Chondrocyte (in vitro differentiated cells): ENCODE data around the gene IDS. TPM values are rescaled to one million over a fixed set of nuclear protein-coding genes. Genes with fewer than 3 reads are reported as not detected.

ENCODE experiments used
- DNase-seq: peaks from one replicate; pipeline ENCODE4 v3.0.0; 2021; ENCODE audit warnings: mixed read lengths, low spot score
- H3K27ac Mint-ChIP-seq: one replicate; pipeline ENCODE4 v1.8.0; 2021; ENCODE audit warnings: mild to moderate bottlenecking, moderate library complexity, mixed read lengths; ENCODE audit not compliant: unreplicated experiment
- H3K27me3 Mint-ChIP-seq: 2 replicates; pipeline ENCODE4 v1.8.0; 2021; ENCODE audit warnings: low read depth, mixed read lengths
- H3K36me3 Mint-ChIP-seq: 2 replicates; pipeline ENCODE4 v1.8.0; 2021; ENCODE audit warnings: low read depth, mixed read lengths
- H3K4me1 Mint-ChIP-seq: 2 replicates; pipeline ENCODE4 v1.8.0; 2021; ENCODE audit warnings: low read depth, mild to moderate bottlenecking, mixed read lengths
- H3K4me3 Mint-ChIP-seq: one replicate; pipeline ENCODE4 v1.8.0; 2021; ENCODE audit warnings: mild to moderate bottlenecking, moderate library complexity, mixed read lengths; ENCODE audit not compliant: unreplicated experiment
- H3K9me3 Mint-ChIP-seq: 2 replicates; pipeline ENCODE4 v1.8.0; 2021; ENCODE audit warnings: low read depth, mixed read lengths
- total RNA-seq: library from RNA; stranded (reverse); gene quantifications from 3 replicates; pipeline ENCODE4 v1.2.1, GENCODE V29; 2021
- TF ChIP-seq, protein P1 (sequence below): fragments of 200-600 bp; sonication (generic); IDR thresholded peaks from 2 replicates; pipeline ENCODE4 v1.5.0; 2021; ENCODE audit warnings: antibody characterized with exemption, mild to moderate bottlenecking, moderate library complexity

IDS gene
- total RNA-seq, 1 donor from 2014 or later: 94.1 TPM

GRCh38 chrX:149497626-149498025 lies 7.5 kb downstream of the IDS start:
- DNase-seq: no peak
- Mint-ChIP-seq H3K36me3 (peaks cover 16% of the 10 kb centered on the region), H3K27me3 (no peaks in the 10 kb centered on the region), H3K9me3 (peaks cover 3% of the 10 kb centered on the region), H3K4me1 (peaks cover 23% of the 10 kb centered on the region), H3K4me3 (no peak overlapping the region), H3K27ac (no peak overlapping the region)
- TF ChIP-seq, protein P1, sequence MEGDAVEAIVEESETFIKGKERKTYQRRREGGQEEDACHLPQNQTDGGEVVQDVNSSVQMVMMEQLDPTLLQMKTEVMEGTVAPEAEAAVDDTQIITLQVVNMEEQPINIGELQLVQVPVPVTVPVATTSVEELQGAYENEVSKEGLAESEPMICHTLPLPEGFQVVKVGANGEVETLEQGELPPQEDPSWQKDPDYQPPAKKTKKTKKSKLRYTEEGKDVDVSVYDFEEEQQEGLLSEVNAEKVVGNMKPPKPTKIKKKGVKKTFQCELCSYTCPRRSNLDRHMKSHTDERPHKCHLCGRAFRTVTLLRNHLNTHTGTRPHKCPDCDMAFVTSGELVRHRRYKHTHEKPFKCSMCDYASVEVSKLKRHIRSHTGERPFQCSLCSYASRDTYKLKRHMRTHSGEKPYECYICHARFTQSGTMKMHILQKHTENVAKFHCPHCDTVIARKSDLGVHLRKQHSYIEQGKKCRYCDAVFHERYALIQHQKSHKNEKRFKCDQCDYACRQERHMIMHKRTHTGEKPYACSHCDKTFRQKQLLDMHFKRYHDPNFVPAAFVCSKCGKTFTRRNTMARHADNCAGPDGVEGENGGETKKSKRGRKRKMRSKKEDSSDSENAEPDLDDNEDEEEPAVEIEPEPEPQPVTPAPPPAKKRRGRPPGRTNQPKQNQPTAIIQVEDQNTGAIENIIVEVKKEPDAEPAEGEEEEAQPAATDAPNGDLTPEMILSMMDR: no peak

DNA sequence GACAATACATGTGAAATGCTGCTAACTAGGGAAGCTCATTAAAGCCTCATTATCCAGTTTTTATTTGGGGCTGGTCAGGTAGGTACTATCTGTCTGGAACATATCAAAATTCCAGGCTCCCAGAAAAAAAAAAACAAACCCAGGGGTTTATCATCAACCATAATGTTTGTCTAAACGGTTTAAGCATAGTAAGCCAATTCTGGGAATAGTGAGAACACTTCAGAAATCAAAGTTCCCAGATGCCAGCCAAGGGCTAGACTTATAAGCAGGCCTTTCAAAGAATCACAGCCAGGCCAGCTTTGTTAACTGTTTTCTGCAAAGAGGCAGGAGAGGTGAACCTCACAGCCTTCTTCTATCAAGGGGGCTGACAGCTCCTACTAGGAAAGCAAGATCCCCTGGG lies 8.1 kb downstream of the IDS start:
- Mint-ChIP-seq H3K4me3 (no peak overlapping the region), H3K4me1 (peaks cover 23% of the 10 kb centered on the region), H3K36me3 (peaks cover 16% of the 10 kb centered on the region), H3K27ac (peak overlapping the region; percentile 83), H3K9me3 (peaks cover 3% of the 10 kb centered on the region), H3K27me3 (no peaks in the 10 kb centered on the region)
- TF ChIP-seq, protein P1: no peak
- no peak for DNase-seq

DNA sequence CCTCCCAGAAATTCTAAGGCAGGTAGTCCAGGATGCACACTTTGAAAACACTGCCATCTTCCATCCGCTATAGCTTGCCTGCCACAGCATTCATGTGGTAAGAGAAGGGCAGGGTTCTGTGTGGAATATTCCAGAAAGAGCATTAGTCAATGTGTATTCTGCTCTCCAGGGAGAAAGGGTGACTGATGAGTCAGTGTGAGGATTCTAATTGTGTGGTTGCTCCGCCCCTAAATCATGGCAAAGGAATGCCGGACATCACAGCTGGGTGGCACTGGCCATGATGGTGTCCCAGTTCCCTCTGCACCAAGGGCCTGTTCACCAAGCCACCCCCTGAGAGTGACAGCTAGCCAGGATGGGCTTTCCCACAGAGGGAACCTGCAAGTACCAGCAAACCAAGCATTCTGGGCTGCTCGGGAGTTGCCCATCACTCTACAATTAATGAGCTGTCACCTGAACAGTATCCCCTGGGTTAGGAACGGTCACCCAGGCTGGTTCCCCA lies 9.5 kb downstream of the IDS start:
- no peaks in the 10 kb centered on the region for H3K27me3 Mint-ChIP-seq
- H3K27ac Mint-ChIP-seq: peak overlapping the region; percentile 81
- TF ChIP-seq, protein P1: no peak
- DNase-seq: no peak
- peaks cover 23% of the 10 kb centered on the region for H3K4me1 Mint-ChIP-seq
- H3K9me3 Mint-ChIP-seq: peaks cover 3% of the 10 kb centered on the region
- peaks cover 17% of the 10 kb centered on the region for H3K36me3 Mint-ChIP-seq
- no peak overlapping the region for H3K4me3 Mint-ChIP-seq

- Mint-ChIP-seq H3K9me3 (peaks cover 3% of the 10 kb centered on the region), H3K27me3 (no peaks in the 10 kb centered on the region), H3K36me3 (peaks cover 16% of the 10 kb centered on the region), H3K4me3 (no peak overlapping the region), H3K27ac (peak overlapping the region; percentile 81), H3K4me1 (peaks cover 23% of the 10 kb centered on the region)
- no peak for DNase-seq
- TF ChIP-seq, protein P1: no peak
Measured at GRCh38 chrX:149494844-149495565, 10.1 kb downstream of the IDS start.

GRCh38 chrX:149493567-149494562 lies 11.2 kb downstream of the IDS start:
- TF ChIP-seq, protein P1: peak; percentile 23
- Mint-ChIP-seq H3K27ac (no peak overlapping the region), H3K9me3 (peaks cover 3% of the 10 kb centered on the region), H3K4me1 (peaks cover 23% of the 10 kb centered on the region), H3K36me3 (peaks cover 19% of the 10 kb centered on the region), H3K27me3 (no peaks in the 10 kb centered on the region), H3K4me3 (no peak overlapping the region)
- no peak for DNase-seq
